ENCODE data around the gene GPR15LG.
"Not testable (repeated sequence)": the region's sequence is repeated elsewhere in the genome, so short reads cannot be mapped to it uniquely, and the experiment has no call there.

Gene GPR15LG

GRCh38 chr10:84147347-84147746 is 26.3 kb upstream of the GPR15LG start:
- peaks cover 60% of the 10 kb centered on the region for H3K36me3 ChIP-seq (ENCODE audit: insufficient read depth, low read length)
- no peaks in the 10 kb centered on the region for H3K9me3 ChIP-seq (ENCODE audit: low read depth, low read length)
- no peak for TF ChIP-seq FOXP2 (optimal IDR thresholded peaks at IDR 0.05; ENCODE audit: control extremely low read depth, extremely low read length, insufficient read depth)
- TF ChIP-seq POLR2AphosphoS5 (IDR thresholded peaks at IDR 0.05; ENCODE audit: borderline replicate concordance, low read depth, low read length): no peak
- no peak for TF ChIP-seq EZH2 (IDR thresholded peaks at IDR 0.05)
- no peak overlapping the region for H3K27ac ChIP-seq
- H3K9ac ChIP-seq (ENCODE audit: insufficient read length): no peak overlapping the region
- H3K4me3 ChIP-seq: no peak overlapping the region
- DNase-seq (ENCODE audit: low read depth, low spot score): no peak

GRCh38 chr10:84148006-84148597 is 25.5 kb upstream of the GPR15LG start:
- H3K36me3 ChIP-seq (ENCODE audit: insufficient read depth, low read length): peaks cover 59% of the 10 kb centered on the region
- not testable (repeated sequence) for H3K27ac ChIP-seq; H3K9me3 ChIP-seq (ENCODE audit: low read depth, low read length); H3K9ac ChIP-seq (ENCODE audit: insufficient read length); H3K4me3 ChIP-seq; DNase-seq (ENCODE audit: low read depth, low spot score)

GRCh38 chr10:84149854-84150253 is 23.7 kb upstream of the GPR15LG start:
- Histone ChIP-seq H3K9ac (ENCODE audit: insufficient read length) (no peak overlapping the region), H3K4me3 (no peak overlapping the region), H3K36me3 (ENCODE audit: insufficient read depth, low read length) (peaks cover 49% of the 10 kb centered on the region), H3K27ac (no peak overlapping the region), H3K9me3 (ENCODE audit: low read depth, low read length) (no peaks in the 10 kb centered on the region)
- no peak for TF ChIP-seq FOXP2 (optimal IDR thresholded peaks at IDR 0.05; ENCODE audit: control extremely low read depth, extremely low read length, insufficient read depth)
- no peak for TF ChIP-seq EZH2 (IDR thresholded peaks at IDR 0.05)
- TF ChIP-seq POLR2AphosphoS5 (IDR thresholded peaks at IDR 0.05; ENCODE audit: borderline replicate concordance, low read depth, low read length): no peak
- no peak for DNase-seq (ENCODE audit: low read depth, low spot score)

GRCh38 chr10:84152769-84153168 is 20.8 kb upstream of the GPR15LG start:
- H3K9ac ChIP-seq (ENCODE audit: insufficient read length): no peak overlapping the region
- no peaks in the 10 kb centered on the region for H3K9me3 ChIP-seq (ENCODE audit: low read depth, low read length)
- H3K27ac ChIP-seq: no peak overlapping the region
- no peak for DNase-seq (ENCODE audit: low read depth, low spot score)
- peaks cover 42% of the 10 kb centered on the region for H3K36me3 ChIP-seq (ENCODE audit: insufficient read depth, low read length)
- no peak for TF ChIP-seq EZH2 (IDR thresholded peaks at IDR 0.05)
- TF ChIP-seq FOXP2 (optimal IDR thresholded peaks at IDR 0.05; ENCODE audit: control extremely low read depth, extremely low read length, insufficient read depth): no peak
- TF ChIP-seq POLR2AphosphoS5 (IDR thresholded peaks at IDR 0.05; ENCODE audit: borderline replicate concordance, low read depth, low read length): no peak
- no peak overlapping the region for H3K4me3 ChIP-seq

- TF ChIP-seq FOXP2 (optimal IDR thresholded peaks at IDR 0.05; ENCODE audit: control extremely low read depth, extremely low read length, insufficient read depth): no peak
- TF ChIP-seq EZH2 (IDR thresholded peaks at IDR 0.05): no peak
- no peak for TF ChIP-seq POLR2AphosphoS5 (IDR thresholded peaks at IDR 0.05; ENCODE audit: borderline replicate concordance, low read depth, low read length)
- no peaks in the 10 kb centered on the region for H3K9me3 ChIP-seq (ENCODE audit: low read depth, low read length)
- no peak for DNase-seq (ENCODE audit: low read depth, low spot score)
- H3K4me3 ChIP-seq: no peak overlapping the region
- H3K27ac ChIP-seq: no peak overlapping the region
- peaks cover 22% of the 10 kb centered on the region; the same call in 1 of the 2 replicates for H3K36me3 ChIP-seq (ENCODE audit: insufficient read depth, low read length)
- H3K9ac ChIP-seq (ENCODE audit: insufficient read length): no peak overlapping the region
Observed at GRCh38 chr10:84155521-84155920, 18.1 kb upstream of the GPR15LG start.

GRCh38 chr10:84156009-84156408 is 17.6 kb upstream of the GPR15LG start:
- no peak overlapping the region for H3K9ac ChIP-seq (ENCODE audit: insufficient read length)
- peaks cover 17% of the 10 kb centered on the region; the same call in 1 of the 2 replicates for H3K36me3 ChIP-seq (ENCODE audit: insufficient read depth, low read length)
- TF ChIP-seq POLR2AphosphoS5 (IDR thresholded peaks at IDR 0.05; ENCODE audit: borderline replicate concordance, low read depth, low read length) (no peak), EZH2 (IDR thresholded peaks at IDR 0.05) (no peak)
- no peak for DNase-seq (ENCODE audit: low read depth, low spot score)
- H3K4me3 ChIP-seq: no peak overlapping the region
- no peak overlapping the region for H3K27ac ChIP-seq
- no peaks in the 10 kb centered on the region for H3K9me3 ChIP-seq (ENCODE audit: low read depth, low read length)

GRCh38 chr10:84156768-84157167 is 16.8 kb upstream of the GPR15LG start:
- no peak for DNase-seq (ENCODE audit: low read depth, low spot score)
- Histone ChIP-seq H3K9me3 (ENCODE audit: low read depth, low read length) (no peaks in the 10 kb centered on the region), H3K27ac (no peak overlapping the region), H3K36me3 (ENCODE audit: insufficient read depth, low read length) (peaks cover 15% of the 10 kb centered on the region; the same call in 1 of the 2 replicates), H3K9ac (ENCODE audit: insufficient read length) (no peak overlapping the region), H3K4me3 (no peak overlapping the region)
- TF ChIP-seq FOXP2 (optimal IDR thresholded peaks at IDR 0.05; ENCODE audit: control extremely low read depth, extremely low read length, insufficient read depth) (no peak), POLR2AphosphoS5 (IDR thresholded peaks at IDR 0.05; ENCODE audit: borderline replicate concordance, low read depth, low read length) (no peak), EZH2 (IDR thresholded peaks at IDR 0.05) (no peak)

GRCh38 chr10:84158061-84158460 is 15.5 kb upstream of the GPR15LG start:
- DNase-seq (ENCODE audit: low read depth, low spot score): no peak
- H3K36me3 ChIP-seq (ENCODE audit: insufficient read depth, low read length): peaks cover 5% of the 10 kb centered on the region; the same call in 1 of the 2 replicates
- no peak overlapping the region for H3K4me3 ChIP-seq
- no peak overlapping the region for H3K9ac ChIP-seq (ENCODE audit: insufficient read length)
- H3K27ac ChIP-seq: no peak overlapping the region
- no peaks in the 10 kb centered on the region for H3K9me3 ChIP-seq (ENCODE audit: low read depth, low read length)
- no peak for TF ChIP-seq EZH2 (IDR thresholded peaks at IDR 0.05)
- TF ChIP-seq FOXP2 (optimal IDR thresholded peaks at IDR 0.05; ENCODE audit: control extremely low read depth, extremely low read length, insufficient read depth): no peak
- no peak for TF ChIP-seq POLR2AphosphoS5 (IDR thresholded peaks at IDR 0.05; ENCODE audit: borderline replicate concordance, low read depth, low read length)

- H3K9me3 ChIP-seq (ENCODE audit: low read depth, low read length): no peaks in the 10 kb centered on the region
- TF ChIP-seq FOXP2 (optimal IDR thresholded peaks at IDR 0.05; ENCODE audit: control extremely low read depth, extremely low read length, insufficient read depth) (no peak), EZH2 (IDR thresholded peaks at IDR 0.05) (no peak)
- no peak overlapping the region for H3K27ac ChIP-seq
- H3K36me3 ChIP-seq (ENCODE audit: insufficient read depth, low read length): no peaks in the 10 kb centered on the region; the same call in 1 of the 2 replicates
- H3K4me3 ChIP-seq: no peak overlapping the region
- no peak overlapping the region for H3K9ac ChIP-seq (ENCODE audit: insufficient read length)
- DNase-seq (ENCODE audit: low read depth, low spot score): no peak
Observed at GRCh38 chr10:84158550-84158949, 15.1 kb upstream of the GPR15LG start.
